DMS 273 (cell line): ENCODE data around the gene SZRD1.

ENCODE experiments used
- DNase-seq: peaks from one replicate; lab custom pipeline; 2025; ENCODE audit not compliant: unreplicated experiment; lab: John Stamatoyannopoulos, UW

The SZRD1 gene

DNA sequence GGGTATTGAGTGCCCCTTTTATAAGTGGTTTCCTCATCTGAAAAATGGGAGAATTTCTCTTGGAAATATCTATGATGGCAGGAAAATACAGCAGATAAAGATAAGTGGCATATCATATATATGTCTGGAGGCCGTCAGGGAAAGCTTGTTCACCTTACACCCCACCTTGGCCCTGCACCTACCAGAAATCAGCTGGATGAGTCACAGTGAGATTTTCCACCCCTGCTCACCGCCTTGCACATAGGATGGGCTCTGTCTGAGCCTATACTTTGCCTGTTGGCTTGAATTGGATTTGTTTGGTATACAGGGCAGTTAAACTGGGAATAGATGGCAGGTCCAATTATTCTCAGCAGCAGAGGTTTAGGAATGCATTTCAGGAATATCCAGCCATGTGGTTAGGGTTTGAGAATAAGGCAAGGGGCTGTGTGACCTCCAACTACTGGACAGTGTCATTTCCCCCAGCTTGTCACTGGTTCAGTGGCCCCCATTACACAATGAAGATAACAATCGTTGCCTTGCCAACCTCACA is 70.0 kb downstream of the SZRD1 start, which contains the start of gene SPATA21:
Gene SPATA21 (minus strand): TSS at position 479 of the 529 bp plus-strand sequence. CDS start 6,053 bp downstream, outside the sequence.
- DNase-seq = no peak

DNA sequence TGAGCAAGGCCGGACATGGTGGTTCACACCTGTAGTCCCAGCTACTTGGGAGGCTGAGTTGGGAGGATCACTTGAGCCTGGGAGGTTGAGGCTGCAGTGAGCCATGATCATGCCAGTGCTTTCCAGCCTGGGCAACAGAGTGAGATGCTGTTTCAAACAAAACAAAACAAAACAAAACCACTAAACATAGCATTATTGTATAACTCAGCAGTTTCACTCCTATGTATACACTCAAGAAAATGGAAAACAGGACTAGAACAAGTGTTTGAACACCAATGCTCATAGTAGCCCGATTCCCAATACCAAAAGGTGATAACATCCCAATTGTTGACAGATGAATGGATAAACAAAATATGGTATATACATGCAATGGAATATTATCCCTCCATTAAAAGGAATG is 71.5 kb downstream of the SZRD1 start:
- DNase-seq = no peak

DNA sequence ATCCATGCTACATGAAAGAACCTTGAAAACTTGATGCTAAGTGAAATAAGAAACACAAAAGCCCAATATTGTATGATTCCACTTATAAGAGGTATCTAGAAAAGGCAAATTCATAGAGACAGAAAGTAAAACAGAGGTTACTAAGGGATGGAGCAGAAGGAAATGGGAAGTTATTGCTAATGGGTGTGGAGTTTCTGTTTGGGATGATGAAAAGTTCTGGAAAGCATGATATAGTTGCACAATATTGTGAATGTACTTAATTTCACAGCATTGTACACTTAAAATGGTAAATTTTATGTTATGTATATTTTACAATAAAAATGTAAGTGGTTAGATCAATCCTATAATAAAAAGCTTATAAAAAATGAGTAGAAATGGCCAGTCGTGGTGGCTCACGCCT is 71.9 kb downstream of the SZRD1 start:
- DNase-seq = no peak

DNA sequence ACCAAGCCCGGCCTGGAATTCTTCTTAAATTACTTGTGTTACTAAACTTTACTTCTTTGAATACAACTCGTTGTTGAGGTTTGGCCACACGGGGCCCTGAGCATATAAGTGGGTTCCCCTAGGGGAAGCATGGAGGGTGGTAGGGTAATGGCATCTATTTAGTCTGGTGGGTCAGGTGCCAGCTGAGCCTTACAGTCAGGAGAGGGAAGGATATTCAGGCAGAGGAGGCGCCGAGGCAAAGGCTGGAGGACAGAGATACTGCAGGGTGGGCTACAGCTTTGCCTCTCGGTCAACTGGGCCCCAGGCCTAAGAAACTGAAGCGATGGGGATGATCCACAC is 73.1 kb downstream of the SZRD1 start:
- peak; percentile 74 for DNase-seq

- peak; percentile 98 for DNase-seq
These were observed 73.6 kb downstream of the SZRD1 start, which contains the start of gene NECAP2 for GRCh38 chr1:16440470-16441281. Gene NECAP2 (plus strand): TSS chr1:16440724. CDS start chr1:16440762, 38 bp downstream.

DNA sequence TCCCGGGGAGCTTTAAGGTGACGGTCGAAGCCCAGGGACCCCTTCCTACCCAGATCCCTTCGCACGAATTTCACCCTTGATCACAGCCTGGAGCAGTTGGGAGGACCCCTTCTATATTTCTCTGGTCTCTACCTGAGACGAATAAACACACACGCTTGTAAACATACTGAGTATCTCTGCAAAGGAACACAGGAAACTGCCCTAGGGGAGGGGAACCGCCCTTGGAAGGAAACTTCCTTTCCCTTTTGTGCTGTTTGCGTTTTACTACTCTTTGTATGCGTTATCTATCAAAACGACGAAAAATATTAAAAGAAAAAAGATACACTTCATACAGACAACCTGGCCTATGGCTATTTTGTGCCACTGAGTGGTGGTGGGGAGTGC is 74.2 kb downstream of the SZRD1 start:
- DNase-seq = no peak

DNA sequence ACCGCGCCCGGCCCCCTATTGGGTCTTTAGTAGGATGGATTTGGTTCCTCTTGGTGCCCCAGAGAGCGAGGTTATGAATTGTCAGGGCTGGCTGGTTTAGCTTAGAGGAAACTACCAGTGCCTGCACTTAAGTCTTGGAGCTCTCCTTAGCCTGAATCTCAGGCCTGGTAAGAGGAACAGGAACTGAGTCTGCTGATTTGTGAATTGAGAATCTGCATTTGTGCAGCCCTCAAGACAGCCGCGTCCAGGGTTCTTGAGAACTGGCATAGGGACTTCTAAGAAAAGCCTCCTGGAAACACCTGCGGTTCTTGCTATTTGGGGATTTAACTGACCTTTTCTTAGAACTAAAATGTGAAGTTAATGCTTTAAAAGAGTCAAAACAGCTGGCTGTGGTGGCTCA is 75.2 kb downstream of the SZRD1 start:
- DNase-seq = no peak

GRCh38 chr1:16442941-16443340 is 75.9 kb downstream of the SZRD1 start:
- DNase-seq = no peak

- DNase-seq = no peak
These were observed 77.1 kb downstream of the SZRD1 start for GRCh38 chr1:16443975-16444770.

DNA sequence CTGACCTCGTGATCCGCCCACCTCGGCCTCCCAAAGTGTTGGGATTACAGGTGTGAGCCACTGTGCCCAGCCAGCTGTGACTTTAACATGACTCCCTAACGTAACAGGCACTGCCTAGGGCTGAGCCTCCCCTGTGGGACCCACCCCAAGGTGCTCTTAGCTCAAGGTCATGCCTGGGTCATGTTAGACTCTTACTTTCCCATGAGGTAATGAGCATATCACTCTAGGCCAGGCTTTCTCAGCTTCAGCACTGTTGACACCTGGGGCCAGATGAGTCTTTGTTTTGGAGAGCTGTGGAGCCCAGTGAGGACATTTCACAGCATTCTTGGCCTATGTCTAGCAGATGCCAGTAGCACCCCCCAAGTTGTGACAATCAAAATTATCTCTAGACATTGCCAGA is 78.0 kb downstream of the SZRD1 start:
- DNase-seq = no peak

GRCh38 chr1:16446116-16446515 is 79.1 kb downstream of the SZRD1 start:
- DNase-seq = no peak

- DNase-seq = no peak
These were observed 80.6 kb downstream of the SZRD1 start for GRCh38 chr1:16447641-16448040.
